Bronchial epithelial cell (primary cell): Measurements from ENCODE around the gene AGBL1. TPM values are rescaled to one million over a fixed set of nuclear protein-coding genes. Genes with fewer than 3 reads are reported as not detected.
A peak's percentile ranks its signal among the peaks of the same experiment; 100 is the strongest.

Source experiments
- DNase-seq: peaks from one replicate; pipeline ENCODE4 v3.0.0-alpha.2; 2010; ENCODE audit warnings: low read depth
- FAIRE-seq: peaks from 2 replicates; lab custom pipeline; 2011; peaks lifted over from hg19 to GRCh38; lab: Jason Lieb, UNC
- H3K27me3 ChIP-seq: 2 replicates; pipeline ENCODE4 v1.5.1; 2011; ENCODE audit warnings: low read length; ENCODE audit not compliant: control insufficient read depth, insufficient read depth
- H3K36me3 ChIP-seq: 2 replicates; pipeline ENCODE4 v1.5.1; 2011; ENCODE audit warnings: low read length; ENCODE audit not compliant: control insufficient read depth, insufficient read depth
- H3K4me3 ChIP-seq: 2 replicates; pipeline ENCODE4 v1.5.1; 2011; ENCODE audit warnings: mild to moderate bottlenecking, low read depth, low read length, control low read depth
- total RNA-seq: library from RNA; depleted of rRNA; stranded (reverse); fragments of >200 nt; gene quantifications from 2 replicates; pipeline ENCODE4 v1.2.1, GENCODE V29; 2014
- TF ChIP-seq, protein P1 (sequence below): IDR thresholded peaks from 2 replicates; pipeline ENCODE4 v1.5.1; 2011; ENCODE audit warnings: mild to moderate bottlenecking, moderate library complexity, low read length, control low read depth, inconsistent platforms; ENCODE audit not compliant: insufficient read depth, severe bottlenecking

The AGBL1 gene
- total RNA-seq, 1 donor from 2014 or later, result not detected

DNA sequence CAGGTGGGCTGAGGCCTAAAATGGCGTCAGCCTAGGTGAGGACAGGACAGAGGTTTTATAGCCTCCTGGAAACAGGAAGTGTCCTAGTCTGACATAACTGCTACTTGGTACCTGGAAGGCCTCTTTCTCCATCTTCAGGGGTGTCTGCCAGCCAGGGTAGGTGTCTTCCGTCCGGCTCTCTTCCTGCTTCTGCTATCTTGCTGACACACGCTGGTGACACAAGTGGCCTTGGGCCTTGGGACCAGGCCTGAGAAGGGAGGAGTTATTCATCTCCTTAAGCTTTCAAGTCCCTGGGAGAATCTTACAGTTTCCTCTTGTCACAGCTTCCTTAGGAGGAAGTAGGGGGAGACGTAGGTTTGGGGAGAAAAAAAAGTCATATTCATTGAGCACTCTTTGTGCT is 551.3 kb downstream of the AGBL1 start:
- Histone ChIP-seq H3K27me3 (no peaks in the 10 kb centered on the region), H3K4me3 (no peak overlapping the region), H3K36me3 (no peaks in the 10 kb centered on the region)
- TF ChIP-seq, protein P1, sequence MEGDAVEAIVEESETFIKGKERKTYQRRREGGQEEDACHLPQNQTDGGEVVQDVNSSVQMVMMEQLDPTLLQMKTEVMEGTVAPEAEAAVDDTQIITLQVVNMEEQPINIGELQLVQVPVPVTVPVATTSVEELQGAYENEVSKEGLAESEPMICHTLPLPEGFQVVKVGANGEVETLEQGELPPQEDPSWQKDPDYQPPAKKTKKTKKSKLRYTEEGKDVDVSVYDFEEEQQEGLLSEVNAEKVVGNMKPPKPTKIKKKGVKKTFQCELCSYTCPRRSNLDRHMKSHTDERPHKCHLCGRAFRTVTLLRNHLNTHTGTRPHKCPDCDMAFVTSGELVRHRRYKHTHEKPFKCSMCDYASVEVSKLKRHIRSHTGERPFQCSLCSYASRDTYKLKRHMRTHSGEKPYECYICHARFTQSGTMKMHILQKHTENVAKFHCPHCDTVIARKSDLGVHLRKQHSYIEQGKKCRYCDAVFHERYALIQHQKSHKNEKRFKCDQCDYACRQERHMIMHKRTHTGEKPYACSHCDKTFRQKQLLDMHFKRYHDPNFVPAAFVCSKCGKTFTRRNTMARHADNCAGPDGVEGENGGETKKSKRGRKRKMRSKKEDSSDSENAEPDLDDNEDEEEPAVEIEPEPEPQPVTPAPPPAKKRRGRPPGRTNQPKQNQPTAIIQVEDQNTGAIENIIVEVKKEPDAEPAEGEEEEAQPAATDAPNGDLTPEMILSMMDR, result no peak
- no peak for FAIRE-seq
- DNase-seq, result no peak

DNA sequence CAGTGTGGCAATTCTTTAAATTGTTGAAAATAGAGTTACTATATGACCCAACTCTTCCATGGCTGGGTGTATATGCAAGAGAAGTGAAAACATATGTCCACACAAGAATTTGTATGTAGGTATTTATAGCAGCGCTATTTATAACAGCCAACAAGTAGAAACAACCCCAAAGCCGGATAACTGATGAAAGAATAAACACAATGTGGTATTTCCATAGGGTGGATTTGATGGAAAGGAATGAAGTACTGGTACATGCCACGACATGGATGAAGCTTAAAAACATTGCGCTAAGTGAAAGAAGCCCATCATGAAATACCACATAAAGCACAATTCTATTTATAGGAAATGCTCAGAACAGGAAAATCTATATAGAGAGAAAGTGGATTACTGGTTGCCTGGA is 554.5 kb downstream of the AGBL1 start:
- H3K27me3 ChIP-seq, result no peaks in the 10 kb centered on the region
- no peaks in the 10 kb centered on the region for H3K36me3 ChIP-seq
- no peak overlapping the region for H3K4me3 ChIP-seq
- TF ChIP-seq, protein P1, result no peak
- FAIRE-seq, result no peak
- DNase-seq, result peak; percentile 51

DNA sequence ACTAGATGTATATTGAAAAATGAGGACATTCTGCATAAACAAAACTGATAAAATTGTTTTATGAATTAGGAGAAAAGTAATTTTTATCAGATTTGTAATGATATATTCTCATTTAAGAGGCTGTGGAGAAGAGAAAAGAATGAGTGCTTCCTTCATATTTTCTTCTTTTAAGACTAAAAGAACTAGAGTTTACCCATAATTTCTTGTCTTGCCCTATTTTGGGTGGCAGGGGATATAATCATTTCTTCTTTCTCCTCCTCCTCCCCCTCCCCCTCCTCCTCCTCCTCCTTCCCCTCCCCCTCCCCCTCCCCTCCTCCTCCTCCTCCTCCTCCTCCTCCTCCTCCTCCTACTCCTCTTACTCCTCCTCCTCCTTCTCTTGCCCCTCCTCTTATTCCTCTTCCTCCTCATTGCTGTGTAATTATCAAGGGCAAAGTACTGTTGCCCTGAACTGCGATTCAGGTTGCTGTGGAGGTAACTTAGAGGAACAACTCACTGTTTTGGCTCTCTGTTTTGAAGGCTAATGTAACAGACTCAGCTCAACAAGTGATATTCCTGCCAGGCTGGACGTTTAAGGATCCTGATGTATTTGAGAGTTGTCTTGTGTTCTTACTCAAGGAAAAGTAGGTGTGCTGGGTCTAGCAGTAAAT is 555.4 kb downstream of the AGBL1 start:
- no peak for FAIRE-seq
- Histone ChIP-seq H3K27me3 (no peaks in the 10 kb centered on the region), H3K4me3 (no peak overlapping the region), H3K36me3 (no peaks in the 10 kb centered on the region)
- DNase-seq, result no peak
- TF ChIP-seq, protein P1, result no peak

DNA sequence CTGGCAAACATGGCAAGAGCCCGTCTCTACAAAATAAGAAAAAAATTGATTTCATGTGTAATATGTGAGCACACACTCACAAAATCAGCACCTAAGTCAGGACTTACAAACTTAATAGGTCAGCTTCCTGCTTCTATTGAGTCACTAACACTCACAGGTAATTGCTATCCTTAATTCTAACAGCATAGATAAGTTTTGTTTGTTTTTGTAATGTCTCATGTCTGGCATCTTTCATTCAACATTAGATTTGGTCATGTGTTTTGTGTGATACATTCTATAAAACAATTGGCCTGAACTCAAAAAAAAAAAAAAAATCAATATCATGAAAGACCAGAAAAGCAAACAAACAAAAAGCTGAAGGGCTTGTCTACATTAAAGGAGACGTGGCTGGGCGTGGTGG is 564.7 kb downstream of the AGBL1 start:
- Histone ChIP-seq H3K4me3 (no peak overlapping the region), H3K27me3 (no peaks in the 10 kb centered on the region), H3K36me3 (no peaks in the 10 kb centered on the region)
- TF ChIP-seq, protein P1, result no peak
- DNase-seq (peak; percentile 89), FAIRE-seq (no peak)

DNA sequence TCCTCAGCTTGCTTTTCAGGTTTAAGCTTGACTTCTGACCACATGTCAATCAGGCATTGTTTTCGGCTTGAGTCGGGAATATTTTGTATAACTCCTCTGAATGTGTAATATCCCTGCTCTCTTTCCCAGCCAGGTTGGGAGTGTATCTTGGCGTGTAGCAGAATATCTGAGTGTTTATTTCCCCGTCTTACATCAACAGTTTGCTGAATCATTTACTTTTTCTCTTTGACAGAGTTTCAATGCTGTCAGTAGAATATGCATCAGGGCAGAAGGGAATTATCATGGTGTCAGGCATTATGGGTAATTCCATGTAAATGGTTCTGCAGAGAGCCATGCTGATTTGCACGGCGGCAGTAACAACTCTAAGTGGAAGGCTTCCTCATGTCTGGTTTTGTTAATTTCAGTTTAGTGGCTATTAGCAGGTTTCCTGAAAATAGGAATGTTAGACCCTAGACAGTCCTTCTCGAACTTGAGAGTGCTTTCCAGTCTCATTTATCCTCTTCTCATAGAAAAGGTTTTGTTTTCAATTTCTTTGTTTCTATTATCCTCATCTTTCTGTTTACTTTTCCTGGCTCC is 566.3 kb downstream of the AGBL1 start:
- DNase-seq (peak; percentile 88), FAIRE-seq (peak; percentile 75)
- no peaks in the 10 kb centered on the region for H3K27me3 ChIP-seq
- no peaks in the 10 kb centered on the region for H3K36me3 ChIP-seq
- TF ChIP-seq, protein P1, result no peak
- no peak overlapping the region for H3K4me3 ChIP-seq
